ENCODE data around the gene CARD19.

DNA sequence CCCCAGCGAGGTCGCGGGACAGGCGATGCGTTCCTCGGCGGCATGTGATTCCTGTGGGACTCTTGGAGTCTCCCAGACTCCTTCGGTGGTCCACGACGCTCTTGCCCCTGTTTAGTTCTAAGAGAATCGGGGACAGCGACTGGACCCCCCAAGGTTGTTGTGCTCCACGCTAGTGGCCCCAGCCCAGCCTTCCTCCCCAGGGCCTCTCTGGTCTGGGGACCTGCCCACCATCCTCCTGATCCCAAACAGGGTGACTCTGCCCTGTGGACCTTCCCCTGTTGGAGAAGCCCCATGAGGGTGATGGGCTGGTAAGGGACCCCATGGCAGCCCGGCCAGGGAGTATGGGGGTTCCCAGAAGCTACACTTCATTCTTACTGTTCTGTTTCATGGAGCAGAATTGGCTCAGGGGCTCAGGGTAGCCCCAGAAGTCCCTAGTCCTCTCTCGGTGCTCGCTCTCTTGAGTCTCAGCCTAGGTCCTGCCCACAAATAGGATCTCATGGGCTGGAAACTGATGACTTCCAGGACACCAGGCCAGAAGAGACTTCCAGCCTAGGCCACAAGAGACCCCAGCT lies 880 bp downstream of the CARD19 start:
- TF ChIP-seq, protein P1, sequence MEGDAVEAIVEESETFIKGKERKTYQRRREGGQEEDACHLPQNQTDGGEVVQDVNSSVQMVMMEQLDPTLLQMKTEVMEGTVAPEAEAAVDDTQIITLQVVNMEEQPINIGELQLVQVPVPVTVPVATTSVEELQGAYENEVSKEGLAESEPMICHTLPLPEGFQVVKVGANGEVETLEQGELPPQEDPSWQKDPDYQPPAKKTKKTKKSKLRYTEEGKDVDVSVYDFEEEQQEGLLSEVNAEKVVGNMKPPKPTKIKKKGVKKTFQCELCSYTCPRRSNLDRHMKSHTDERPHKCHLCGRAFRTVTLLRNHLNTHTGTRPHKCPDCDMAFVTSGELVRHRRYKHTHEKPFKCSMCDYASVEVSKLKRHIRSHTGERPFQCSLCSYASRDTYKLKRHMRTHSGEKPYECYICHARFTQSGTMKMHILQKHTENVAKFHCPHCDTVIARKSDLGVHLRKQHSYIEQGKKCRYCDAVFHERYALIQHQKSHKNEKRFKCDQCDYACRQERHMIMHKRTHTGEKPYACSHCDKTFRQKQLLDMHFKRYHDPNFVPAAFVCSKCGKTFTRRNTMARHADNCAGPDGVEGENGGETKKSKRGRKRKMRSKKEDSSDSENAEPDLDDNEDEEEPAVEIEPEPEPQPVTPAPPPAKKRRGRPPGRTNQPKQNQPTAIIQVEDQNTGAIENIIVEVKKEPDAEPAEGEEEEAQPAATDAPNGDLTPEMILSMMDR (conservative IDR thresholded peaks at IDR 0.05), result no peak
- no peak for TF ChIP-seq ZFX (IDR thresholded peaks at IDR 0.05)

Measured in C4-2B (cell line).